Astrocyte (in vitro differentiated cells and primary cell): Measurements from ENCODE around the gene ALPL. TPM values are rescaled to one million over a fixed set of nuclear protein-coding genes. Genes with fewer than 3 reads are reported as not detected.
A peak's percentile ranks its signal among the peaks of the same experiment; 100 is the strongest.
"Not testable (repeated sequence)": the region's sequence is repeated elsewhere in the genome, so short reads cannot be mapped to it uniquely, and the experiment has no call there.

ENCODE experiments used
- DNase-seq: peaks from one replicate; pipeline ENCODE4 v3.0.0-alpha.2; 2010; ENCODE audit warnings: low read depth
- FAIRE-seq: peaks from 2 replicates; lab custom pipeline; 2011; peaks lifted over from hg19 to GRCh38; lab: Jason Lieb, UNC
- H2AFZ ChIP-seq: 2 replicates; pipeline ENCODE4 v1.6.0; 2012; ENCODE audit warnings: low read depth, low read length, inconsistent platforms
- H3K27ac ChIP-seq: 2 replicates; pipeline ENCODE4 v1.5.1; 2011; ENCODE audit warnings: low read depth, low read length, inconsistent platforms
- H3K27me3 ChIP-seq: 2 replicates; pipeline ENCODE4 v1.6.0; 2011; ENCODE audit warnings: low read length, inconsistent platforms; ENCODE audit not compliant: insufficient read depth
- H3K36me3 ChIP-seq: 2 replicates; pipeline ENCODE4 v1.5.1; 2011; ENCODE audit warnings: low read length, inconsistent platforms; ENCODE audit not compliant: insufficient read depth
- H3K4me1 ChIP-seq: 2 replicates; pipeline ENCODE4 v1.5.1; 2011; ENCODE audit warnings: low read length, inconsistent platforms; ENCODE audit not compliant: insufficient read depth
- H3K4me2 ChIP-seq: 2 replicates; pipeline ENCODE4 v1.6.0; 2012; ENCODE audit warnings: low read length, inconsistent platforms
- H3K4me3 ChIP-seq: 2 replicates; pipeline ENCODE4 v1.5.1; 2011; ENCODE audit warnings: low read depth, mild to moderate bottlenecking, low read length, inconsistent platforms; ENCODE audit not compliant: insufficient read depth
- H3K79me2 ChIP-seq: 2 replicates; pipeline ENCODE4 v1.6.0; 2012; ENCODE audit warnings: mild to moderate bottlenecking, low read length, inconsistent platforms; ENCODE audit not compliant: insufficient read depth
- H3K9ac ChIP-seq: 2 replicates; pipeline ENCODE4 v1.6.0; 2012; ENCODE audit warnings: mild to moderate bottlenecking, low read length, inconsistent platforms
- H3K9me3 ChIP-seq: 2 replicates; pipeline ENCODE4 v1.5.1; 2012; ENCODE audit warnings: low read depth, mild to moderate bottlenecking, low read length, inconsistent platforms; ENCODE audit not compliant: insufficient read depth
- H4K20me1 ChIP-seq: 2 replicates; pipeline ENCODE4 v1.6.0; 2012; ENCODE audit warnings: low read length, inconsistent platforms; ENCODE audit not compliant: insufficient read depth
- H3K27ac Mint-ChIP-seq: one replicate; pipeline ENCODE4 v1.8.0; 2021; ENCODE audit warnings: mild to moderate bottlenecking, mixed read lengths; ENCODE audit not compliant: unreplicated experiment
- H3K27me3 Mint-ChIP-seq: one replicate; pipeline ENCODE4 v1.8.0; 2021; ENCODE audit warnings: low read depth, mixed read lengths; ENCODE audit not compliant: unreplicated experiment
- H3K36me3 Mint-ChIP-seq: one replicate; pipeline ENCODE4 v1.8.0; 2021; ENCODE audit warnings: low read depth, mixed read lengths; ENCODE audit not compliant: unreplicated experiment
- H3K4me1 Mint-ChIP-seq: one replicate; pipeline ENCODE4 v1.8.0; 2021; ENCODE audit warnings: low read depth, mixed read lengths; ENCODE audit not compliant: unreplicated experiment
- H3K4me3 Mint-ChIP-seq: one replicate; pipeline ENCODE4 v1.8.0; 2021; ENCODE audit warnings: mild to moderate bottlenecking, moderate library complexity, mixed read lengths; ENCODE audit not compliant: unreplicated experiment
- H3K9me3 Mint-ChIP-seq: one replicate; pipeline ENCODE4 v1.8.0; 2021; ENCODE audit warnings: mild to moderate bottlenecking, mixed read lengths; ENCODE audit not compliant: unreplicated experiment
- CTCF ChIP-seq: IDR thresholded peaks from 2 replicates; pipeline ENCODE4 v1.5.1; 2011; ENCODE audit warnings: low read depth, mild to moderate bottlenecking, inconsistent platforms, low read length, moderate library complexity; ENCODE audit not compliant: insufficient read depth
- EZH2 ChIP-seq: IDR thresholded peaks from 2 replicates; pipeline ENCODE4 v1.6.1; 2012; ENCODE audit warnings: mild to moderate bottlenecking, low read length, inconsistent platforms; ENCODE audit not compliant: insufficient read depth
- total RNA-seq: library from RNA; stranded (reverse); gene quantifications from 2 replicates; pipeline ENCODE4 v1.2.1, GENCODE V29; 2021

The ALPL gene
- total RNA-seq, 1 donor from 2014 or later: 24.3 TPM

- H3K4me1 ChIP-seq: peaks cover 24% of the 10 kb centered on the region
- Mint-ChIP-seq H3K27ac (no peak overlapping the region), H3K4me1 (peaks cover 28% of the 10 kb centered on the region), H3K9me3 (no peaks in the 10 kb centered on the region), H3K27me3 (peaks cover 8% of the 10 kb centered on the region), H3K4me3 (no peak overlapping the region), H3K36me3 (peaks cover 6% of the 10 kb centered on the region)
- no peaks in the 10 kb centered on the region for H3K9me3 ChIP-seq
- H4K20me1 ChIP-seq: no peaks in the 10 kb centered on the region
- no peak for FAIRE-seq
- no peak for DNase-seq
- no peak overlapping the region for H3K4me3 ChIP-seq
- no peak overlapping the region for H3K9ac ChIP-seq
- TF ChIP-seq CTCF: no peak
- no peak for TF ChIP-seq EZH2
- no peak overlapping the region for H3K4me2 ChIP-seq
- H3K27ac ChIP-seq: no peak overlapping the region
- no peak overlapping the region for H2AFZ ChIP-seq
- H3K27me3 ChIP-seq: no peaks in the 10 kb centered on the region
- H3K79me2 ChIP-seq: no peaks in the 10 kb centered on the region
- no peaks in the 10 kb centered on the region for H3K36me3 ChIP-seq
These were observed 56.1 kb downstream of the ALPL start for GRCh38 chr1:21565285-21565684.

GRCh38 chr1:21566361-21566760, 57.1 kb downstream of the ALPL start:
- not testable (repeated sequence) for H3K36me3 Mint-ChIP-seq, H3K9ac ChIP-seq, H3K27ac Mint-ChIP-seq, H3K79me2 ChIP-seq, H3K9me3 Mint-ChIP-seq, H2AFZ ChIP-seq, DNase-seq, H3K4me3 Mint-ChIP-seq, H4K20me1 ChIP-seq, H3K27me3 Mint-ChIP-seq, H3K4me2 ChIP-seq, H3K36me3 ChIP-seq, H3K27ac ChIP-seq, H3K27me3 ChIP-seq, H3K4me3 ChIP-seq, FAIRE-seq, H3K9me3 ChIP-seq
- peaks cover 28% of the 10 kb centered on the region for H3K4me1 Mint-ChIP-seq
- peaks cover 24% of the 10 kb centered on the region for H3K4me1 ChIP-seq

- no peak for FAIRE-seq
- peak; percentile 98 for DNase-seq
- H3K4me1 ChIP-seq: peaks cover 24% of the 10 kb centered on the region
- H3K27ac ChIP-seq: peak overlapping the region; percentile 75
- H3K9me3 Mint-ChIP-seq: no peaks in the 10 kb centered on the region
- no peaks in the 10 kb centered on the region for H3K79me2 ChIP-seq
- TF ChIP-seq CTCF (no peak), EZH2 (no peak)
- no peaks in the 10 kb centered on the region for H3K27me3 ChIP-seq
- peak overlapping the region; percentile 89 for H3K27ac Mint-ChIP-seq
- H3K4me2 ChIP-seq: peak overlapping the region; percentile 31
- H3K9ac ChIP-seq: peak overlapping the region; percentile 46
- peaks cover 9% of the 10 kb centered on the region for H3K36me3 Mint-ChIP-seq
- H3K36me3 ChIP-seq: no peaks in the 10 kb centered on the region
- H3K4me3 ChIP-seq: no peak overlapping the region
- peak overlapping the region; percentile 15 for H2AFZ ChIP-seq
- H3K9me3 ChIP-seq: peaks cover 3% of the 10 kb centered on the region
- H4K20me1 ChIP-seq: no peaks in the 10 kb centered on the region
- no peak overlapping the region for H3K4me3 Mint-ChIP-seq
- H3K27me3 Mint-ChIP-seq: peaks cover 4% of the 10 kb centered on the region
- H3K4me1 Mint-ChIP-seq: peaks cover 28% of the 10 kb centered on the region
These were observed 58.2 kb downstream of the ALPL start for GRCh38 chr1:21567241-21568005.
